IMR-90 (cell line): Measurements from ENCODE around the gene IFRD2. TPM values are rescaled to one million over a fixed set of nuclear protein-coding genes. Genes with fewer than 3 reads are reported as not detected.

Experiments
- ATAC-seq: fragments of 200-7000 bp; cut with Tn5 transposase; 2 replicates; pipeline ENCODE4 v1.9.1; 2020; ENCODE audit warnings: low read depth, mild to moderate bottlenecking, moderate library complexity
- BruUV-seq: library from RNA; stranded (reverse); fragments of 400-500 nt; replicated peaks from 2 replicates; lab custom pipeline; 2021; lab: Mats Ljungman, UMichigan
- CTCF ChIA-PET: fragments of 300-600 bp; formaldehyde crosslinking; extraction: SDS; loops from one replicate; lab custom pipeline; 2021; ENCODE audit warnings: antibody characterized with exemption; lab: Yijun Ruan, JAX
- POLR2A ChIA-PET: fragments of 300-600 bp; sonication (Branson Sonifier 250); formaldehyde crosslinking; loops from one replicate; lab custom pipeline; 2022; ENCODE audit warnings: antibody characterized with exemption; ENCODE audit not compliant: unreplicated experiment; lab: Charles Lee
- DNase-seq: peaks from one replicate; pipeline ENCODE4 v3.0.0; 2013
- H2AFZ ChIP-seq: replicated peaks from 2 replicates; pipeline ENCODE3; 2013; ENCODE audit warnings: low read length, mild to moderate bottlenecking; ENCODE audit not compliant: poor library complexity
- H2AK5ac ChIP-seq: 2 replicates; pipeline ENCODE4 v1.6.1; 2013; ENCODE audit warnings: low read depth, low read length, inconsistent platforms
- H2AK9ac ChIP-seq: replicated peaks from 2 replicates; pipeline ENCODE3; 2013; ENCODE audit warnings: mild to moderate bottlenecking, low read depth, low read length, moderate library complexity; ENCODE audit not compliant: poor library complexity
- H2BK120ac ChIP-seq: 2 replicates; pipeline ENCODE4 v1.6.1; 2013; ENCODE audit warnings: low read depth, low read length, inconsistent platforms
- H2BK15ac ChIP-seq: 3 replicates; pipeline ENCODE4 v1.6.1; 2013; ENCODE audit warnings: low read depth, low read length, inconsistent platforms
- H2BK20ac ChIP-seq: 2 replicates; pipeline ENCODE4 v1.6.1; 2013; ENCODE audit warnings: low read depth, mild to moderate bottlenecking, inconsistent platforms, low read length, moderate library complexity
- H2BK5ac ChIP-seq: 2 replicates; pipeline ENCODE4 v1.6.1; 2013; ENCODE audit warnings: mild to moderate bottlenecking, low read depth, low read length, inconsistent platforms; ENCODE audit not compliant: poor library complexity, severe bottlenecking
- H3K14ac ChIP-seq: replicated peaks from 2 replicates; pipeline ENCODE4 v1.6.1; 2013; ENCODE audit warnings: low read depth, low read length, inconsistent platforms
- H3K18ac ChIP-seq: 2 replicates; pipeline ENCODE4 v1.6.1; 2013; ENCODE audit warnings: low read depth, low read length, control low read depth
- H3K23ac ChIP-seq: 2 replicates; pipeline ENCODE4 v1.6.1; 2013; ENCODE audit warnings: low read depth, low read length, inconsistent platforms
- H3K27ac ChIP-seq: 2 replicates; pipeline ENCODE4 v1.5.1; 2013; ENCODE audit warnings: mild to moderate bottlenecking, control low read depth, low read length; ENCODE audit not compliant: insufficient read depth
- H3K27me3 ChIP-seq: 2 replicates; pipeline ENCODE4 v1.6.1; 2013; ENCODE audit warnings: low read length; ENCODE audit not compliant: control insufficient read depth, insufficient read depth
- H3K36me3 ChIP-seq: 2 replicates; pipeline ENCODE4 v1.6.1; 2013; ENCODE audit warnings: low read length, mixed read lengths; ENCODE audit not compliant: control insufficient read depth, insufficient read depth
- H3K4ac ChIP-seq: 2 replicates; pipeline ENCODE4 v1.6.1; 2013; ENCODE audit warnings: low read depth, low read length, inconsistent platforms
- H3K4me1 ChIP-seq: 2 replicates; pipeline ENCODE4 v1.6.1; 2013; ENCODE audit warnings: low read length, mixed read lengths; ENCODE audit not compliant: control insufficient read depth, insufficient read depth
- H3K4me2 ChIP-seq: 2 replicates; pipeline ENCODE4 v1.6.1; 2013; ENCODE audit warnings: low read depth, mild to moderate bottlenecking, control low read depth, low read length, moderate library complexity
- H3K4me3 ChIP-seq: 2 replicates; pipeline ENCODE4 v1.5.1; 2013; ENCODE audit warnings: low read depth, mild to moderate bottlenecking, control low read depth, low read length, moderate library complexity; ENCODE audit not compliant: insufficient read depth
- H3K56ac ChIP-seq: 2 replicates; pipeline ENCODE4 v1.6.1; 2013; ENCODE audit warnings: low read length, inconsistent platforms; ENCODE audit not compliant: insufficient read depth; ENCODE audit errors: extremely low read depth
- H3K79me1 ChIP-seq, 2 experiments: 2 replicates each; pipeline ENCODE4 v1.6.1; 2013; ENCODE audit warnings: low read length in 2 of 2, inconsistent platforms in 1 of 2, low read depth in 1 of 2
- H3K9ac ChIP-seq: 2 replicates; pipeline ENCODE4 v1.6.1; 2013; ENCODE audit warnings: low read depth, low read length, control low read depth
- H3K9me1 ChIP-seq: 2 replicates; pipeline ENCODE4 v1.6.1; 2013; ENCODE audit warnings: low read length, inconsistent platforms; ENCODE audit not compliant: insufficient read depth
- H3K9me3 ChIP-seq: 2 replicates; pipeline ENCODE4 v1.6.1; 2013; ENCODE audit warnings: low read length; ENCODE audit not compliant: control insufficient read depth, insufficient read depth
- H4K20me1 ChIP-seq: 2 replicates; pipeline ENCODE4 v1.6.1; 2013; ENCODE audit warnings: low read length, inconsistent platforms; ENCODE audit not compliant: insufficient read depth
- H4K5ac ChIP-seq: 2 replicates; pipeline ENCODE4 v1.6.1; 2013; ENCODE audit warnings: mild to moderate bottlenecking, low read depth, low read length, control low read depth
- H4K8ac ChIP-seq, 2 experiments: 2 replicates each; pipeline ENCODE4 v1.6.1; 2013; ENCODE audit warnings: low read depth in 2 of 2, low read length in 2 of 2, control low read depth in 1 of 2, inconsistent platforms in 1 of 2
- H4K91ac ChIP-seq: 2 replicates; pipeline ENCODE4 v1.6.1; 2013; ENCODE audit warnings: low read depth, low read length, inconsistent platforms; ENCODE audit not compliant: insufficient read depth
- MXI1 ChIP-seq: IDR thresholded peaks from 2 replicates; pipeline ENCODE4 v1.6.1; 2012; ENCODE audit warnings: low read depth, mild to moderate bottlenecking, low read length, moderate library complexity, borderline replicate concordance
- NFE2L2 ChIP-seq: fragments of 150-350 bp; IDR thresholded peaks from 2 replicates; pipeline ENCODE4 v1.6.1; 2016; ENCODE audit warnings: low read depth, mild to moderate bottlenecking, low read length
- POLR2A ChIP-seq: IDR thresholded peaks from 2 replicates; pipeline ENCODE4 v1.6.1; 2012; ENCODE audit warnings: mild to moderate bottlenecking, low read depth, low read length
- RAD21 ChIP-seq: IDR thresholded peaks from 2 replicates; pipeline ENCODE4 v1.6.1; 2012; ENCODE audit warnings: low read length, improper control_type of control experiment
- WGBS, 2 experiments: methylation state at CpG; one replicate each; pipeline versions ENCODE4 v1.1.5 to v1.1.7; 2013; ENCODE audit warnings: missing lambda C conversion rate in 2 of 2; ENCODE audit not compliant: insufficient read length in 1 of 2; ENCODE audit errors: extremely low coverage in 2 of 2; 5-methylcytosine and 5-hydroxymethylcytosine counted together
- dilution Hi-C: fragments of 300-500 bp; cut with HindIII; formaldehyde crosslinking; loops from one replicate; pipeline ENCODE4 v1.14.3; 2018; ENCODE audit warnings: low sequenced_read_pairs; ENCODE audit not compliant: unreplicated experiment
- in situ Hi-C: fragments of 300-500 bp; cut with MboI; formaldehyde crosslinking; loops from 3 replicates; pipeline ENCODE4 v1.14.3; 2019; ENCODE audit warnings: low sequenced_read_pairs, inconsistent platforms, mixed read lengths
- intact Hi-C: fragments of 100-400 bp; cut with micrococcal nuclease; formaldehyde crosslinking; loops from 2 replicates; pipeline ENCODE4 v1.10.0; 2022
- polyA plus RNA-seq, 3 experiments: library from polyadenylated mRNA; depleted of rRNA; stranded (reverse); fragments of >200 nt; gene quantifications; 2 replicates each; pipeline ENCODE4 v1.2.3, GENCODE V29; 2012; ENCODE audit warnings: low replicate concordance in 1 of 3
- total RNA-seq: library from RNA; depleted of rRNA; stranded (reverse); fragments of >200 nt; gene quantifications from 2 replicates; pipeline ENCODE4 v1.2.3, GENCODE V29; 2012

Gene IFRD2
- total and polyA plus RNA-seq, 2 of the 4 experiments (the other 2 are of a cell fraction): 52.7 to 79.1 TPM

DNA sequence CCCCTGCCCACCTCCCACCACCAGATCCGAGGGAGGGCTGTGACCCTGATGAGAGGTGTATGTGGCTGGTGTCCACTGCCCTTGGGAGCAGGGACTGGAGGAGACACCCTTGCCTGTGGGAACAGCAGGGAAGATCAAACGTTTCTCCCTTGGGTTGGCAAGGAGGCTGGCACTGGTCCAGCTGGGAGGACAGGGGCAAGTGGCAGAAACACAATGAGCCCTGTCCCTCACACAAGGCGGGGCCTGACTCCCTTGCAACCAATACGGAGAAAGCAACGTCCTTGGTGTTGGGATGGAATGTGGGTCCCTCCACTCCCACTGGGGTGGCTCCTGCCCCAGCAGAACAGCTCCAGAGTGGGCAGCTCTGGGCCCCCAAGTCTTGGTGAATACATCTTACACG lies 25.1 kb upstream of the IFRD2 start:
- DNase-seq (no peak), ATAC-seq (no peak)
- Histone ChIP-seq H3K36me3 (peaks cover 38% of the 10 kb centered on the region), H3K56ac (no peak overlapping the region), H3K27ac (no peak overlapping the region), H2AK9ac (peak overlapping the region; percentile 68), H3K4ac (no peak overlapping the region; the same call in 1 of the 2 replicates), H3K79me1 (peaks cover 29 to 56% of the 10 kb centered on the region in 2 experiments), H3K27me3 (no peaks in the 10 kb centered on the region), H2BK5ac (no peak overlapping the region), H2BK120ac (no peak overlapping the region), H3K18ac (no peak overlapping the region), H2AK5ac (peak overlapping the region; percentile 5; the same call in 1 of the 2 replicates), H4K5ac (no peak overlapping the region), H3K9me3 (no peaks in the 10 kb centered on the region), H2AFZ (no peak overlapping the region), H3K4me2 (no peak overlapping the region), H3K9ac (no peak overlapping the region), H2BK15ac (no peak overlapping the region), H3K4me3 (no peak overlapping the region), H2BK20ac (no peak overlapping the region), H4K20me1 (0 out of 2 replicates have a peak, but pooled peaks cover 18% of the 10 kb centered on the region), H3K4me1 (peaks cover 22% of the 10 kb centered on the region), H3K9me1 (peaks cover 23% of the 10 kb centered on the region), H3K23ac (no peak overlapping the region), H4K91ac (no peak overlapping the region), H4K8ac (no peak overlapping the region), H3K14ac (no peak overlapping the region)
- no CpG with 5 or more reads among the region's 6 CpGs for WGBS, 2 experiments
- intact Hi-C loops: no loop called here
- dilution Hi-C loops: no loop called here
- no peak for TF ChIP-seq RAD21
- TF ChIP-seq POLR2A: no peak
- no peak for TF ChIP-seq MXI1
- no peak for TF ChIP-seq NFE2L2
- ChIA-PET POLR2A (no interaction called here), CTCF (no interaction called here)
- BruUV-seq: no TSS peak
- in situ Hi-C loops: no loop called here
